GM19324 (cell line): ENCODE measurements around the gene NEK10.

ENCODE experiments used
- ATAC-seq: cut with Tn5 transposase; IDR thresholded peaks from one replicate; pipeline ENCODE4 v1.9.1; 2021; ENCODE audit warnings: mild to moderate bottlenecking, moderate library complexity; ENCODE audit not compliant: unreplicated experiment, low FRiP score

The NEK10 gene

DNA sequence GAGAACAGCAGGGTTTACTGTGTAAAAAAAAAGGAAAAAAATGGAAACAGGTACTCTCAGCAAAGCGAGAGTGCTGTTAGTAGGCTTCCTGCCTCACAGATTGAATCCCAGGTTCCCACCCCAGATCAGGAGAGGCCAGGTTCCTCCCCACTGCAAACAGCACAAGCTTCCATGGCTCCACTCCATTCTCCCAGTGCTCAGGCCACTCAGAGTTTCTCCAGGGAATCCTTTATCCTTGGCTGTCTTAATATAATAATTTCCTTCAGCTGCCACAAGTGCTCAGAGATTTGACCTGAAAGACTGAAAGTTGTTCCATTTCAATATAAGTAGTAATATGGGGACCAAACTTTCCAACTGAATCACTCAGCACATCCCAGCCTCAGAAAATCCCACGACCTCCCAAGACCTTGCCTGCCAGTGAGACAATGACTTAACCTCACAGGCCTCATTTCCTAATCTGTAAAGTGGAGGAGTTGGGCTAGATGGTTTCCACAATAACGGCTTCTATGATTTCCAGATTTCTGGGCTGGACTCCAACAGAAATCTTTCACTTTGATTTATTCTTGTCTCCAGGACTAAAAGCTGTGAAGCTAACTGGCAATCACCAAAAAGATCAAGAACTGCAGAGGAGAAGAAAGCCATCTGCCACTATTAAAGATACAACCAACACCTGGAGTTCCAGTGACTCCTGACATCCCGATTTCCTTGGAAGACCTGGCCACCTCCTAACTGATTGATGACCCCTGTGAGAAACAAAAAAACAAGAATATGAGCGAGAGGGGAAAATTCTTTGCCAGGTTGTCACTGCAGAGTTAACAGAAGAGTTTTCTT is 289.5 kb downstream of the NEK10 start:
- no peak for ATAC-seq

DNA sequence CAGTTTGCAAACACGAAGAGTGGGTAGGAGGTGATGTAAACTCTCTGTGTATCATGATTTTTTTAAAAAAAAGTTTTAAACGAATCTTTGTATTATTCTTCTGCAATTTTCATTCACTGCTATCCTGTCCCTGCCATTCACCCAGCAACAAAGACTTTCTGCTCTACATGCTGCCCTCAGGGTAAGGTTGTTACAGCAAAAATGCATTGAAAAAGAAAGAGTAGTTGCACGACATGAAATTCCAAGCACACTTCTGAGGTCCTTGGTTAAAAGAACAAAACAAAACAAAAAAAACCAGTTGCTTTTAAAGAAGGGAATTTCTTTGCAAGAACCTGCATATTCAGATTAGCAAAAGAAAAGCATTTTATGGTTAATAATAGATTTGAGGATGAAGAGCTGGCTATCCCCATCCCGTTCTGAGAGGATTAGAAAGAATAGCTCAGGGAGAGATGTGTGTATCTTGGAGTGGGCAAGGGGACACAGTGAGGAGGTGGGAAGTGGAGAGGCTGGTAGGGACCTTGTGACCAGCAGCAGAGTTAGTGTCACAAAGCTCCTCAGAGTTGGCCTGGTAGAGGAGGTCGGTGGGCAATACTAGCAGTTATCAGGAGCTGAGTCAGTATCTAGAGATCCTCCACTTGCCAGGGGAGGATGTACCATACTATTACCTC is 290.8 kb downstream of the NEK10 start:
- ATAC-seq, result no peak

DNA sequence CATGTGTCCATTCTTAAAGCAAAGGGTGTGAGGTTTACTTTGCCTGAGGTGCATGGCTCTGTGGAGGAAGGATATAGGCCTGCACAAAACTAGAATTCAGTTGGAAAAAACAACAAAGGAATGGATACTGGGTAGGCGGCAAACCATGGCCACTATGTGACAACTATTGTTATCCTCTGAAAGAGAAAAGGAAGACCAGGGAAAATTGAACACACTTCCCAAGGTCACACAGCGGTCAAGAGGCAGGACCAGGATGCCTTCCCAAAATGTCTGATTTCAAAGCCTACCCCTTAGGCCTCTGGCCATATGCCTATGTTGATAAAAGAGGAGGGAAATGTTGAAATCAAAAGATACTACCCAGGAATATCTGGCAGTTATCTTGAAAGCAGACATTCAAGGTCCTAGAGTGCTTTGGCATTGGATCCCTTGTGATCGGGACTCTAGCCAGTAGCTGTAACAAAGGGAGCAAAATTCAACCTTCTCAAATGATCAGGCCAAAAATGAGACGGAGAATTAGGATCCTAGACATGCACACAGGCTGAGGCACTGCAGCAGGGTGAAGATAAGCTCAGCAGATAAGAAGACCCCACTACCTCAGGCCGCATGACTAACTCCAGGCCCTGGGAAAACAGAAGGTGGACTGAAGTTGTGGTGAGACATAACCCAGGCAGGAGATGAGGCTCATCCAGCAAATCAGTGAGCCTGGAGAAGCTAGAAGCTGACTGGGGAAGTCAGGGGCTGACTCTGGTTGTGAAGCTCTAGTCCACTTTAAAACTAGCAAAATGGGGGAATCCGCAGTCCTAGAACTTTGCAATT is 292.2 kb downstream of the NEK10 start:
- ATAC-seq, result no peak

- ATAC-seq, result no peak
Observed at GRCh38 chr3:27074914-27075313, 294.3 kb downstream of the NEK10 start.

DNA sequence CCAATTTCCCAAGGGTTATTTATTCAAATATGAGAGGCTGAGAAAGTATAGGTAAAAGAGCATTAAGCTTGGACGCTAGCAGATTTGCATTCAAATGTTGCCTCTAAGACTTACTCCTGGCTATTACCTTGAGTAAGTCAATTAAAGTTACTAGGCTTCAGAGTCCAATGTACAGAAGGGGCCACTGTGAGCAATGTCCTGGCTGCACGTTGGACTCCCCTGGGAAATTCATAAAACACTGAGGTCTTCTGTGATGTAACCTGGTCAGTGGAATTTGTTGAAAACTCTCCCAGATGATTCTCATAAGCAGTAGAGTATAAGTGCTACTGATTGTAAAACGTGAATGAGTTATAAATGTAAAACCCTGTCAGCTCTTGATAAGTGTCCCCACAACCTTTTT is 295.3 kb downstream of the NEK10 start:
- ATAC-seq, result no peak

- ATAC-seq, result no peak
Observed at GRCh38 chr3:27072810-27073651, 296.2 kb downstream of the NEK10 start.

DNA sequence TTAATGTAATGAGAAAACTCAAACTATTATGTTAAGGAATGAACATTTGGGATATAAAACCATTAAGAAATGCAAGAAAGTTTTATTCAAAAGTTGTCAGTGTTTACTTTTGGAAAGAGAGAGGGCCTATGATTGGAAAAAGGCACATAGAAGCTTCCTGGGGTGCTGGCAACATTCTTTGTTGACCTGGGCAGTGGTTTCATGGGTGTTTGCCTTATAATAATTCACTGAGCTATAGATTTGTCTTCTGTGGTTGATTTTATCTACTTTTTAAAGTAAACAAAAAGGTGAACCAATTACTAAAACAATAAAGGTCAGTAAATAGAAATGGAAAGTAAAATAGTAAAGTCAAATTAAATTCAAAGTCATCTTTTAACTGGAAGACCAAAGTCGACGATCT is 308.8 kb downstream of the NEK10 start:
- ATAC-seq, result no peak
